SH-SY5Y (cell line): ENCODE results near the gene CDK8.

ENCODE experiments used
- GATA2 ChIP-seq: IDR thresholded peaks from 2 replicates; pipeline ENCODE4 v1.6.1; 2011; ENCODE audit warnings: mild to moderate bottlenecking, low read depth, low read length
- GATA3 ChIP-seq: IDR thresholded peaks from 2 replicates; pipeline ENCODE4 v1.6.1; 2011; ENCODE audit warnings: low read depth, mild to moderate bottlenecking, low read length, moderate library complexity

- no peak for TF ChIP-seq GATA3
- no peak for TF ChIP-seq GATA2
Measured at GRCh38 chr13:26384587-26384986, 130.7 kb downstream of the CDK8 start.
